ENCODE results near the gene ASIP.
A peak's percentile ranks its signal among the peaks of the same experiment; 100 is the strongest.

The ASIP gene

DNA sequence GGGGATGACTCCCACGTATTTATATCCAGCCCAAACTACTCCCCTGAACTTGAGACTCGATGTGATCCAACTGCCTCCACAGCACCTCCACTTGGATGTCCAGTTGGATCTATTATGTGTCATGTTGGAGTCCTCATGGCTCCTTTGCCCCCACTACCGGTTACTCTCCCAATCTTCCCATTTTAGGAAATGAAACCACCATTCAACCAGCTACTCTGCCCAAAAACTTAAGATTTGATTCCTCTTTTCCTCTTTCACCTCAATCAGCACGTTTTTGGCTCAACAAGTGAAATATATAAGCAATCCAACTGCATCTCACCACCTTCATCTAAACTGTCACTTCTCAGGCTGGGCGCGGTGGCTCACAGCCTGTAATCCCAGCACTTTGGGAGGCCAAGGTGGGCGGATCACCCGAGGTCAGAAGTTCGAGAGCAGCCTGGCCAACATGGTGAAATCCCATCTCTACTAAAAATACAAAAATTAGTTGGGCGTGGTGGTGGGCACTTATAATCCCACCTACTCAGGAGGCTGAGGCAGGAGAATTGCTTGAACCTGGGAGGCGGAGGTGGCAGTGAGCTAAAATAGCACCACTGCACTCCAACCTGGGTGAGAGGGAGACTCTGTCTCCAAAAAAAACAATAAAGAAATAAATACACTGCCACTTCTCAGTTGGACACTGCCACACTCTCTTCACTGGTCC lies 58.5 kb downstream of the ASIP start:
- H3K4me3 ChIP-seq (ENCODE audit: low read depth, low read length): no peak overlapping the region
- TF ChIP-seq, protein P1, sequence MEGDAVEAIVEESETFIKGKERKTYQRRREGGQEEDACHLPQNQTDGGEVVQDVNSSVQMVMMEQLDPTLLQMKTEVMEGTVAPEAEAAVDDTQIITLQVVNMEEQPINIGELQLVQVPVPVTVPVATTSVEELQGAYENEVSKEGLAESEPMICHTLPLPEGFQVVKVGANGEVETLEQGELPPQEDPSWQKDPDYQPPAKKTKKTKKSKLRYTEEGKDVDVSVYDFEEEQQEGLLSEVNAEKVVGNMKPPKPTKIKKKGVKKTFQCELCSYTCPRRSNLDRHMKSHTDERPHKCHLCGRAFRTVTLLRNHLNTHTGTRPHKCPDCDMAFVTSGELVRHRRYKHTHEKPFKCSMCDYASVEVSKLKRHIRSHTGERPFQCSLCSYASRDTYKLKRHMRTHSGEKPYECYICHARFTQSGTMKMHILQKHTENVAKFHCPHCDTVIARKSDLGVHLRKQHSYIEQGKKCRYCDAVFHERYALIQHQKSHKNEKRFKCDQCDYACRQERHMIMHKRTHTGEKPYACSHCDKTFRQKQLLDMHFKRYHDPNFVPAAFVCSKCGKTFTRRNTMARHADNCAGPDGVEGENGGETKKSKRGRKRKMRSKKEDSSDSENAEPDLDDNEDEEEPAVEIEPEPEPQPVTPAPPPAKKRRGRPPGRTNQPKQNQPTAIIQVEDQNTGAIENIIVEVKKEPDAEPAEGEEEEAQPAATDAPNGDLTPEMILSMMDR (IDR thresholded peaks at IDR 0.05; ENCODE audit: borderline replicate concordance, insufficient read depth, low read depth, low read length): no peak

DNA sequence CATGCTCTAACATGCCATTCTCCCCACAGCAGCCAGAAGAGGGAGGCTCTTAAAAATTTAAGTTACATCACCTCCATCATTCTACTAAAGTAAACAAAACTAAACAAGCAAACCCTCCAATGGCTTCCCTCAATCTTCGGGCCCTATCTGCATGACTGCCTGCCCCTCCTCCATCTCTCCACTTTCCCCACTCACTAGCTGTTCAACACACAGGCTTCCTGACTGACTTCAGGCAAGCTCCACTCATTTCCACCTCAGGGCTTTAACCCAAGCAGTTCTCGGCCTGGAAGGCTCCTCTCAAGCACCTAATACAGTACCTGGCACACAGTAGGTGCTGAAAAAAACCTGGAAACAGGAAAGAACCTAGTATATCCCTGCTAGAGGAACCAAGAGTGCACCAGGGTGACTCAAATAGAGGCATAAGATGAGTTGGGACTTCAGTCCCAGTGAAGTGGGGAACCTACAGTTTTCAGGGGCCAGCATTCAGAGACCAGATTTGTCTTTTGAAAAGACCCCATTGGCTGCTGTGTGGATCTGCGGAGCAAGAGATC lies 59.1 kb downstream of the ASIP start:
- TF ChIP-seq, protein P1 (IDR thresholded peaks at IDR 0.05; ENCODE audit: borderline replicate concordance, insufficient read depth, low read depth, low read length): no peak
- no peak overlapping the region for H3K4me3 ChIP-seq (ENCODE audit: low read depth, low read length)

DNA sequence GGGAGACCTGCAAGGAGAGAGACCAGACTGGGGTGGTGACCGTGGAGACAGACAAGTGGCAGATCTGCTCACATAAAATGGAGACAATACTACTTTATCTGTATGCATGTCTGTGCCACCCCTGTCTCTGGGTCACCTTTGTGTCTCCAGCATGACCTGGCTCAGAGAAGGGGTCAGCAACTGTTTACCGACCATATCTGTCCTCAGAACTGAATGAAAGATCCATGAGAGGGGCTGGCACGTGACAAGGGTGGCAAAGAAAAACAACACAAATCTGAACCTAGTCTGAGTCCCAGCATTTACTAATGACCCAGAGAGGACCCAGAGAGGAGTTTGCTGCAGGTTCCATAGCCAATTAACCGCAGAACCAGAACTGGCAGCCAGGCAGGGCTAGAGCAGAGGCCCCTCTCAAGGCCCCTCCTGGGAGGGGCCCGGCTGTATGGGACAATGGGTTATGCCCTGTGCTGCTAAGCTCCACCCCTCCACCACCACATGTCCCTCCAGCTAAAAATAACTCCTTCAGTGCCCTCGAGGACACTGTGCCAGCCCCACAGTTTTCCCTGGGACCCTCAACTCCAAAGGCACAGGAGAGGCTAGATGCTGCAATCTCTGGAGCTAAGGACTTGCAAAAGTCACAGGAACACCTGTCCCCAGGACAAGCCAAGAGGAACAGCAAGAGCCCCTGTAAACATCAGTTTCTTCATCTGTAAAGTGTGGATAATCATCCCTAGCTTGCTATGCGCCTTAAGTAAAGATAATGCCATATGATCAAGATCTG lies 59.8 kb downstream of the ASIP start:
- TF ChIP-seq, protein P1 (IDR thresholded peaks at IDR 0.05; ENCODE audit: borderline replicate concordance, insufficient read depth, low read depth, low read length): no peak
- no peak overlapping the region for H3K4me3 ChIP-seq (ENCODE audit: low read depth, low read length)

DNA sequence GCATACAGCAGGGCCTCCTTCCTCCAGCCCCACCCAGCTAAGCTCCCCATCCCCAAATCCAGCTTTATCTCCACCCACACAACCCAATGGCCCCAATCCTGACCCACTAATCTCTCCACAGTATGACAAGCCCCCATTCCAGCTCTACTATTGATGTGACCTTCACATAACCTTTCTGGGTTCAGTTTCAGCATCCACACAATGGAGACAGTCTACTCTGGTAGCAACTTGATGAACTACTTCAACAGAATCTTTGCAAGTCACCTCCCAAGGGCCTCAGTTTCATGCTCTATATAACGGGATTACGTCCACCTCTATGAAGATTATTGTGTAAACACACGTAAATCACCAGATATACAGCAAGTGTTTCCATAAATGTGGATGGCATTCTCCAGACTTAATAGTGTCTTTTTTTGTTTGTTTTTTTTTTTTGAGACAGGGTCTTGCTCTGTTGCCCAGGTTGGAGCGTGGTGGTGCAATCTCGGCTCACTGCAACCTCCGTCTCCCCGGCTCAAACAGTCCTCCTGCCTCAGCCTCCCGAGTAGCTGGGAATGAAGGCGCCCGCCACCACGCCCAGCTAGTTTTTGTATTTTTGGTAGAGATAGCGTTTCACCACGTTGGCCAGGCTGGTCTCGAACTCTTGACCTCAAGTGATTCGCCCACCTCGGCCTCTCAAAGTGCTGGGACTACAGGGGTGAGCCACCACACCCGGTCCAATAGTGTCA lies 60.5 kb downstream of the ASIP start:
- TF ChIP-seq, protein P1 (IDR thresholded peaks at IDR 0.05; ENCODE audit: borderline replicate concordance, insufficient read depth, low read depth, low read length): no peak

DNA sequence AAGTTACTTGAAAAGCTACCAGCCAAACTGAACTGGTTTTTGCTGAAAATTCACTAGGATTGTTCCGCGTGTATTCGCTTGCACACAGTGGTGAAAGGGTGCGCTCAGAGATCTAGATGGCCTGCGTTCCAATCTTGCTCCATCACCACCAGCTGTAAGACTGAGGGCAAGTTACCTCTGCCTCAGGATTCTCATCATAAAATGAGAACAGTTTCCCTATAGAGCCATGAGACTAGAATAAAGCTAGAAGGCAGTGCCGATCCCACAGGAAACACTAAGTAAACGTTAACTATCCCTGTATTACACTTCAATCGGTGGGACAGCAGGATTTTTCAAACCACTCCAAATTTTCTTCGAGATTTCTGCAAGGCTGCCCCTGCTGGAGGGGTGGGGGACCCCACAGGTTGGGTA lies 61.1 kb downstream of the ASIP start:
- TF ChIP-seq, protein P1 (IDR thresholded peaks at IDR 0.05; ENCODE audit: borderline replicate concordance, insufficient read depth, low read depth, low read length): no peak
- H3K4me3 ChIP-seq (ENCODE audit: low read depth, low read length): peak overlapping the region; percentile 79

More for the DNA sequence above, 60.5 kb downstream of the ASIP start:
- H3K4me3 ChIP-seq (ENCODE audit: low read depth, low read length): peak overlapping the region; percentile 79

DNA sequence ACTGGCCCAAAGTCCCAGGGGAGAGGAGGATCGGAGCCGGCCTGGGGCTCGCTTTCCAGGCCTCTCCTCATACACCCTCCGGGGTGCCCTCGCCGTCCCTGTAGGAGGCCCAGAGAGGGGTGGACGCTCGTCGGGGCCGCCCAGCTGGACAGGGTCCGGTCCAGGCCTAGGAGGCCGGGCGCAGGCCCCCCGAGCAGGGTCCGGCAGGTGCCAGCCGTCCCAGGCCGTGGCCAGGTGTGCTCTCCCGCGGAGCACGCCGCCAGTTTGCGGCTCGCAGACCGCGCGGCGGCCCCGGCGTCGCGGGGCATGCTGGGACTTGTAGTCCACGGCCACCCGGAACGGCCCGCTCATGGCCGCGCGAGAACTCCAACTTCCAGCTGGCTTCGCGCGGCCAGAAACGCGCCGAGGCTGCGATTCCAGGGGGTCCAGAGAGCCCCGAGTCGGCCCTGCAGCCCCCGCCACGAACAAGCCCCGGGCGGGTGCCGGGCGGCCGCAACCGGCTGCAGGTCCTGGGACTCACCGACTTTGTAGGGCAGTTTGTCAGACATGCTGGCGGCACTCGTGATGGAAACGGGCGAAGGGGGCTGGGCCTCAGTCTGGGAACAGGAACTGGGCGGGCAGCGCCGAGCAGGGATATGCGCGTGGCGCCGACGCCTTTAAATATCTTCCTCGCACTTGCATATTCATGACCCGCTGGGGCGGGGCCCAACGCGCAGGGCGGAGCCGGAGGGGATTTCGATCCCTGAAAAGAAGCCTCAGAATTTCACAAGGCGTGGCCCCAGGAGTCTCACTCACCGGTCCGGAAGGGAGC lies 61.7 kb downstream of the ASIP start, which contains the start of gene AHCY:
Gene AHCY (minus strand): TSS at position 633 of the 811 bp plus-strand sequence. CDS start 85 bp downstream, at position 548.
- peak within 1 kb of the TSS; percentile 79 for H3K4me3 ChIP-seq (ENCODE audit: low read depth, low read length)
- TF ChIP-seq, protein P1 (IDR thresholded peaks at IDR 0.05; ENCODE audit: borderline replicate concordance, insufficient read depth, low read depth, low read length): no peak

All from GM12875 (cell line).